CD4-positive, alpha-beta T cell treated with Interleukin-2 at 100 ng/mL for 4 hours (primary cell): ENCODE measurements around the gene LRRC45.

Experiments used
- DNase-seq: peaks from one replicate; pipeline ENCODE4 v3.0.0-alpha.2; 2020; ENCODE audit warnings: low spot score

Gene LRRC45

GRCh38 chr17:82008258-82008940 lies 14.7 kb upstream of the LRRC45 start:
- no peak for DNase-seq

GRCh38 chr17:82008941-82009405 lies 14.1 kb upstream of the LRRC45 start:
- no peak for DNase-seq

GRCh38 chr17:82009413-82009812 lies 13.7 kb upstream of the LRRC45 start:
- no peak for DNase-seq

GRCh38 chr17:82010575-82011525 lies 12.3 kb upstream of the LRRC45 start:
- no peak for DNase-seq

GRCh38 chr17:82011617-82012187 lies 11.4 kb upstream of the LRRC45 start:
- no peak for DNase-seq

- DNase-seq: no peak
Observed at GRCh38 chr17:82012261-82012639, 10.9 kb upstream of the LRRC45 start.

GRCh38 chr17:82012640-82013295 lies 10.3 kb upstream of the LRRC45 start:
- DNase-seq: no peak

- no peak for DNase-seq
Observed at GRCh38 chr17:82013341-82013740, 9.8 kb upstream of the LRRC45 start.

GRCh38 chr17:82013772-82014321 lies 9.3 kb upstream of the LRRC45 start:
- DNase-seq: no peak

- no peak for DNase-seq
Observed at GRCh38 chr17:82014432-82014831, 8.7 kb upstream of the LRRC45 start.

GRCh38 chr17:82014971-82015310 lies 8.2 kb upstream of the LRRC45 start:
- no peak for DNase-seq

GRCh38 chr17:82015311-82015971 lies 7.7 kb upstream of the LRRC45 start:
- DNase-seq: no peak

GRCh38 chr17:82016061-82016874 lies 6.8 kb upstream of the LRRC45 start:
- DNase-seq: no peak

- DNase-seq: no peak
Observed at GRCh38 chr17:82016875-82017459, 6.1 kb upstream of the LRRC45 start.

- DNase-seq: no peak
Observed at GRCh38 chr17:82017612-82018151, 5.4 kb upstream of the LRRC45 start.

- no peak for DNase-seq
Observed at GRCh38 chr17:82018152-82018988, 4.7 kb upstream of the LRRC45 start.

- DNase-seq: no peak
Observed at GRCh38 chr17:82018989-82019689, 4.0 kb upstream of the LRRC45 start.
